Measurements from ENCODE around the gene CTNNBL1. TPM values are rescaled to one million over a fixed set of nuclear protein-coding genes. Genes with fewer than 3 reads are reported as not detected.

The CTNNBL1 gene
- total RNA-seq, 1 experiment from 2014 or later = 55.4 TPM

- no peak for TF ChIP-seq ZBTB33 (IDR thresholded peaks at IDR 0.05; ENCODE audit: extremely low read depth, insufficient replicate concordance, low read length)
- TF ChIP-seq JUND (IDR thresholded peaks at IDR 0.05) = no peak
- TF ChIP-seq POLR2AphosphoS5 (IDR thresholded peaks at IDR 0.05; ENCODE audit: low read depth, low read length) = no peak
- TF ChIP-seq POLR2A (IDR thresholded peaks at IDR 0.05; ENCODE audit: borderline replicate concordance, extremely low read depth, insufficient read depth, insufficient read length) = no peak
- TF ChIP-seq CBX3 (IDR thresholded peaks at IDR 0.05; ENCODE audit: low read depth) = no peak
Measured at GRCh38 chr20:37869334-37869861, 175.6 kb downstream of the CTNNBL1 start (continued).

DNA sequence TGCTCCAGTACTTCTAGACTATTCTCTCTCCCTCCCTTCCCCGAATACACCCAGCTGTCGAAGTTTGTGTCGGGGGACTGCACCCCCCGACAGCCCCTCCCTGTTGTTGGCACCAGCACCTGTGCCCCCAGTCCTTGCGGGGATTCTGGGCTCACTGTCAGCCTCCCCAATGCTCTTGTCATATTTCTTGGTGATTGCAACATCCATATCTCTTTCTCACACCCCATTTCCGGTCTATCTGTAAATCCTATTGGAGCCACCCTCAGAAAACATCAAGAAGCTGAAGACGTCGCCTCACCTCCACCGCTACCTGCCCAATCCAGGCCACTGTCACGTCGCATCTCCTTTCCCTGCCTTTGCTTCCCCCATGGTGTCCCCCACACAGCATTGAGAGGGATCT lies 176.5 kb downstream of the CTNNBL1 start:
- TF ChIP-seq ELF1 (IDR thresholded peaks at IDR 0.05; ENCODE audit: borderline replicate concordance, low read depth) = no peak
- TF ChIP-seq POLR2A (IDR thresholded peaks at IDR 0.05; ENCODE audit: borderline replicate concordance, extremely low read depth, insufficient read depth, insufficient read length) = no peak
- Histone ChIP-seq H4K20me1 (ENCODE audit: insufficient read depth) (no peaks in the 10 kb centered on the region), H3K36me3 (ENCODE audit: control insufficient read depth in 1 of 2, insufficient read depth in 2 of 2, low read length in 2 of 2) (no peaks in the 10 kb centered on the region), H3K27ac (ENCODE audit: low read depth, low read length) (no peak overlapping the region), H3K9me3 (ENCODE audit: control insufficient read depth in 1 of 2, insufficient read depth in 1 of 2, low read depth in 1 of 2, low read length in 2 of 2) (no peaks in the 10 kb centered on the region), H3K27me3 (ENCODE audit: insufficient read depth, low read length) (no peaks in the 10 kb centered on the region), H3K9ac (ENCODE audit: low read length) (no peak overlapping the region), H3K4me1 (ENCODE audit: control insufficient read depth in 1 of 2, insufficient read depth in 2 of 2, low read length in 2 of 2) (no peaks in the 10 kb centered on the region), H3K9me2 (ENCODE audit: insufficient read depth) (no peaks in the 10 kb centered on the region), H3K79me2 (ENCODE audit: insufficient read depth, low read length) (no peaks in the 10 kb centered on the region), H2AFZ (ENCODE audit: low read depth, low read length, poor library complexity, severe bottlenecking) (no peak overlapping the region), H3K4me2 (ENCODE audit: low read length) (no peak overlapping the region), H3K4me3 (replicated peaks in 1 of 2; ENCODE audit: low read depth in 1 of 2, low read length in 2 of 2) (no peak overlapping the region)
- no peak for ATAC-seq
- intact Hi-C loops (cut with micrococcal nuclease) = no loop called here
- ChIA-PET POLR2A (no interaction called here), CTCF (no interaction called here), RAD21 (ENCODE audit: low non-redundant PET in 1 of 2, low total read pairs in 2 of 2, uncharacterized antibody in 2 of 2, unreplicated experiment in 2 of 2) (no interaction called here)
- no peak for DNase-seq (ENCODE audit: low read depth, low spot score)
- no TSS peak for BruUV-seq (replicated peaks)

DNA sequence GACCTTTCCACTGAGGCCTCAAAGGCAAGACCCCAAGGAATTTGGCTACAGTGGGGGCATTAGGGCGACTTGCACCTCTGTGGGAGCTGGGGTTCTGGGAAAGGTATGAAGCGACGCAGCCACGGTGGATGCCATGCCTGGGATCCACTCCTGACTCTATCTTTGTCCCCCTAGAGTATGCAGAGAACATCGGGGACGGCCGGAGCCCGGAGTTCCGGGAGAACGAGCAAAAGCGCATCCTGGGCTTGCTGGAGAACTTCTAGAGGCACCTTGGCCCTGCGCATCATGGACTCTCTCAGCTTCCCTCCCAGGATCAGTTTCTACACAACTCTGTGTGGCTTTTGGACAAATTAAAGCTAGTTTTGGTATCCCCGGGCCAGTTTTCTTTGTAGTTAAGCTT lies 177.9 kb downstream of the CTNNBL1 start:
- H4K20me1 ChIP-seq (ENCODE audit: insufficient read depth) = no peaks in the 10 kb centered on the region
- H3K4me3 ChIP-seq (replicated peaks in 1 of 2; ENCODE audit: low read depth in 1 of 2, low read length in 2 of 2) = no peak overlapping the region
- no peak overlapping the region for H2AFZ ChIP-seq (ENCODE audit: low read depth, low read length, poor library complexity, severe bottlenecking)
- no peaks in the 10 kb centered on the region for H3K79me2 ChIP-seq (ENCODE audit: insufficient read depth, low read length)
- RAD21 ChIA-PET (ENCODE audit: low non-redundant PET in 1 of 2, low total read pairs in 2 of 2, uncharacterized antibody in 2 of 2, unreplicated experiment in 2 of 2) = no interaction called here
- CTCF ChIA-PET = no interaction called here
- H3K9me3 ChIP-seq (ENCODE audit: control insufficient read depth in 1 of 2, insufficient read depth in 1 of 2, low read depth in 1 of 2, low read length in 2 of 2) = no peaks in the 10 kb centered on the region
- no peaks in the 10 kb centered on the region for H3K27me3 ChIP-seq (ENCODE audit: insufficient read depth, low read length)
- H3K27ac ChIP-seq (ENCODE audit: low read depth, low read length) = no peak overlapping the region
- H3K4me2 ChIP-seq (ENCODE audit: low read length) = no peak overlapping the region
- BruUV-seq (replicated peaks) = no TSS peak
- no peak for ATAC-seq
- intact Hi-C loops (cut with micrococcal nuclease) = no loop called here
- H3K36me3 ChIP-seq (ENCODE audit: control insufficient read depth in 1 of 2, insufficient read depth in 2 of 2, low read length in 2 of 2) = no peaks in the 10 kb centered on the region
- H3K4me1 ChIP-seq (ENCODE audit: control insufficient read depth in 1 of 2, insufficient read depth in 2 of 2, low read length in 2 of 2) = no peaks in the 10 kb centered on the region
- no peak overlapping the region for H3K9ac ChIP-seq (ENCODE audit: low read length)
- POLR2A ChIA-PET = no interaction called here
- H3K9me2 ChIP-seq (ENCODE audit: insufficient read depth) = no peaks in the 10 kb centered on the region
- DNase-seq (ENCODE audit: low read depth, low spot score) = no peak
- no peak for TF ChIP-seq ZBTB33 (IDR thresholded peaks at IDR 0.05; ENCODE audit: extremely low read depth, insufficient replicate concordance, low read length)
- no peak for TF ChIP-seq POLR2A (IDR thresholded peaks at IDR 0.05; ENCODE audit: borderline replicate concordance, extremely low read depth, insufficient read depth, insufficient read length)
- TF ChIP-seq EGR1 (IDR thresholded peaks at IDR 0.05; ENCODE audit: low read depth) = no peak
- TF ChIP-seq, protein P1, sequence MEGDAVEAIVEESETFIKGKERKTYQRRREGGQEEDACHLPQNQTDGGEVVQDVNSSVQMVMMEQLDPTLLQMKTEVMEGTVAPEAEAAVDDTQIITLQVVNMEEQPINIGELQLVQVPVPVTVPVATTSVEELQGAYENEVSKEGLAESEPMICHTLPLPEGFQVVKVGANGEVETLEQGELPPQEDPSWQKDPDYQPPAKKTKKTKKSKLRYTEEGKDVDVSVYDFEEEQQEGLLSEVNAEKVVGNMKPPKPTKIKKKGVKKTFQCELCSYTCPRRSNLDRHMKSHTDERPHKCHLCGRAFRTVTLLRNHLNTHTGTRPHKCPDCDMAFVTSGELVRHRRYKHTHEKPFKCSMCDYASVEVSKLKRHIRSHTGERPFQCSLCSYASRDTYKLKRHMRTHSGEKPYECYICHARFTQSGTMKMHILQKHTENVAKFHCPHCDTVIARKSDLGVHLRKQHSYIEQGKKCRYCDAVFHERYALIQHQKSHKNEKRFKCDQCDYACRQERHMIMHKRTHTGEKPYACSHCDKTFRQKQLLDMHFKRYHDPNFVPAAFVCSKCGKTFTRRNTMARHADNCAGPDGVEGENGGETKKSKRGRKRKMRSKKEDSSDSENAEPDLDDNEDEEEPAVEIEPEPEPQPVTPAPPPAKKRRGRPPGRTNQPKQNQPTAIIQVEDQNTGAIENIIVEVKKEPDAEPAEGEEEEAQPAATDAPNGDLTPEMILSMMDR (IDR thresholded peaks at IDR 0.05 in 2 of 3, conservative IDR thresholded peaks at IDR 0.05 in 1 of 3; ENCODE audit: borderline replicate concordance in 1 of 3, insufficient read depth in 1 of 3, low read depth in 2 of 3, low read length in 2 of 3) = no peak
- TF ChIP-seq CEBPB (IDR thresholded peaks at IDR 0.05; ENCODE audit: low read depth) = no peak
- TF ChIP-seq EZH2phosphoT487 (IDR thresholded peaks at IDR 0.05; ENCODE audit: borderline replicate concordance) = no peak
- TF ChIP-seq JUND (IDR thresholded peaks at IDR 0.05) = no peak
- no peak for TF ChIP-seq YY1 (IDR thresholded peaks at IDR 0.05; ENCODE audit: extremely low read depth, insufficient replicate concordance, low read depth, low read length)
- no peak for TF ChIP-seq POLR2AphosphoS5 (IDR thresholded peaks at IDR 0.05; ENCODE audit: low read depth, low read length)

Measured in HCT116 (cell line).